Measurements from ENCODE around the gene ACBD3.

ACBD3 gene

GRCh38 chr1:226095286-226095685, 91.3 kb downstream of the ACBD3 start:
- no peaks in the 10 kb centered on the region for H3K9me3 ChIP-seq (replicated peaks; ENCODE audit: insufficient read depth, low read length)
- H3K27ac ChIP-seq (ENCODE audit: low read length), result no peak overlapping the region
- no peaks in the 10 kb centered on the region for H3F3A ChIP-seq (ENCODE audit: insufficient read depth, low read length)
- no peak overlapping the region for H3K4me3 ChIP-seq (ENCODE audit: low read length)
- TF ChIP-seq CTCF (IDR thresholded peaks at IDR 0.05; ENCODE audit: low read length) (no peak), EZH2phosphoT487 (IDR thresholded peaks at IDR 0.05; ENCODE audit: low read length) (no peak), EZH2 (optimal IDR thresholded peaks at IDR 0.05; ENCODE audit: low read depth, low read length) (no peak)
- no peaks in the 10 kb centered on the region for H3K79me2 ChIP-seq (ENCODE audit: low read length)
- no peaks in the 10 kb centered on the region for H3K9me2 ChIP-seq (replicated peaks; ENCODE audit: insufficient read depth, low read length)
- H3K36me3 ChIP-seq (replicated peaks; ENCODE audit: insufficient read depth, low read length), result no peaks in the 10 kb centered on the region
- H3K4me2 ChIP-seq (ENCODE audit: low read depth, low read length), result no peak overlapping the region
- no peak overlapping the region for H3K9ac ChIP-seq (ENCODE audit: low read length)
- H3K4me1 ChIP-seq (ENCODE audit: low read length), result no peaks in the 10 kb centered on the region; the same call in 1 of the 2 replicates
- no peaks in the 10 kb centered on the region for H3K27me3 ChIP-seq (replicated peaks; ENCODE audit: insufficient read depth, low read length)
- H2AFZ ChIP-seq (ENCODE audit: low read length), result no peak overlapping the region
- DNase-seq, result no peak
- no peaks in the 10 kb centered on the region for H4K20me1 ChIP-seq (ENCODE audit: insufficient read depth, low read length)
